ENCODE measurements around the gene DNPEP. TPM values are rescaled to one million over a fixed set of nuclear protein-coding genes. Genes with fewer than 3 reads are reported as not detected.

DNPEP gene
- total and polyA plus RNA-seq, 2 experiments from 2014 or later, result 49.2 to 67.9 TPM

DNA sequence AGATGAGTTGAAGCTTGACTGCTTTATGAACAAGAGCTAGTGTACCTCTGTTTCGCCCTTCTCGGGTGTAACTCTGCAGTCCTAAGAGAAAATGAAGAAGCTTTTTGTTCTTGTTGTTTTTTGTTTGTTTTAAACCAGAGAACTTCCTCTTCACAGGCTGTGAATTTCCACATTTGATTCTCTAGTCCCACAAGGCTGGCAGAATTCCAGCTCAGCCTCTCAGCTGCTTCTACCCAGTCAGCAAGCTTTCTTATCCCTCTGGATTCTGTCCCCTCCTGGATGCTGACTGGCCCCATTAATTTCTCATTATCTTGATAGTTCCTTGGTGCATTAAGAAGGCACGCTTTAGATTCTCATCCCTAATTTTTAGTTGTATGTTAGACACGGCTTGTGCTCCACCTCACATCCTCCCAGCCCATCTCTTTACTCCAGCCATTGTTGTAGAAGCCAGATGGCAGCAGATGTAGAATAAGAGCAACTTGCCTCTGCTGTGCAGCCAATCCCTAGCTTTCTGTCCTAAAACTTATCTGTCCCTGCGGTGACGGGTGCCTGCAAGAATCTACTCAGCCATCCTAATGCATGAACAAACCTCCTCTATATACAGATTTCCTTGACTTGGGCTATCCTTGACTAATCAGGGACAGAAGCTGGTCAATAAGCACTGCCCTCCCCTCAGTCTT is 42.8 kb downstream of the DNPEP start (continued):
- TF ChIP-seq, protein P1, sequence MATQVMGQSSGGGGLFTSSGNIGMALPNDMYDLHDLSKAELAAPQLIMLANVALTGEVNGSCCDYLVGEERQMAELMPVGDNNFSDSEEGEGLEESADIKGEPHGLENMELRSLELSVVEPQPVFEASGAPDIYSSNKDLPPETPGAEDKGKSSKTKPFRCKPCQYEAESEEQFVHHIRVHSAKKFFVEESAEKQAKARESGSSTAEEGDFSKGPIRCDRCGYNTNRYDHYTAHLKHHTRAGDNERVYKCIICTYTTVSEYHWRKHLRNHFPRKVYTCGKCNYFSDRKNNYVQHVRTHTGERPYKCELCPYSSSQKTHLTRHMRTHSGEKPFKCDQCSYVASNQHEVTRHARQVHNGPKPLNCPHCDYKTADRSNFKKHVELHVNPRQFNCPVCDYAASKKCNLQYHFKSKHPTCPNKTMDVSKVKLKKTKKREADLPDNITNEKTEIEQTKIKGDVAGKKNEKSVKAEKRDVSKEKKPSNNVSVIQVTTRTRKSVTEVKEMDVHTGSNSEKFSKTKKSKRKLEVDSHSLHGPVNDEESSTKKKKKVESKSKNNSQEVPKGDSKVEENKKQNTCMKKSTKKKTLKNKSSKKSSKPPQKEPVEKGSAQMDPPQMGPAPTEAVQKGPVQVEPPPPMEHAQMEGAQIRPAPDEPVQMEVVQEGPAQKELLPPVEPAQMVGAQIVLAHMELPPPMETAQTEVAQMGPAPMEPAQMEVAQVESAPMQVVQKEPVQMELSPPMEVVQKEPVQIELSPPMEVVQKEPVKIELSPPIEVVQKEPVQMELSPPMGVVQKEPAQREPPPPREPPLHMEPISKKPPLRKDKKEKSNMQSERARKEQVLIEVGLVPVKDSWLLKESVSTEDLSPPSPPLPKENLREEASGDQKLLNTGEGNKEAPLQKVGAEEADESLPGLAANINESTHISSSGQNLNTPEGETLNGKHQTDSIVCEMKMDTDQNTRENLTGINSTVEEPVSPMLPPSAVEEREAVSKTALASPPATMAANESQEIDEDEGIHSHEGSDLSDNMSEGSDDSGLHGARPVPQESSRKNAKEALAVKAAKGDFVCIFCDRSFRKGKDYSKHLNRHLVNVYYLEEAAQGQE (IDR thresholded peaks at IDR 0.05; ENCODE audit: unreplicated experiment), result no peak
- no peak for TF ChIP-seq ZNF114 (CRISPR knock-in tag; IDR thresholded peaks at IDR 0.05)
- TF ChIP-seq, protein P2, sequence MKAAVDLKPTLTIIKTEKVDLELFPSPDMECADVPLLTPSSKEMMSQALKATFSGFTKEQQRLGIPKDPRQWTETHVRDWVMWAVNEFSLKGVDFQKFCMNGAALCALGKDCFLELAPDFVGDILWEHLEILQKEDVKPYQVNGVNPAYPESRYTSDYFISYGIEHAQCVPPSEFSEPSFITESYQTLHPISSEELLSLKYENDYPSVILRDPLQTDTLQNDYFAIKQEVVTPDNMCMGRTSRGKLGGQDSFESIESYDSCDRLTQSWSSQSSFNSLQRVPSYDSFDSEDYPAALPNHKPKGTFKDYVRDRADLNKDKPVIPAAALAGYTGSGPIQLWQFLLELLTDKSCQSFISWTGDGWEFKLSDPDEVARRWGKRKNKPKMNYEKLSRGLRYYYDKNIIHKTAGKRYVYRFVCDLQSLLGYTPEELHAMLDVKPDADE (IDR thresholded peaks at IDR 0.05), result no peak
- TF ChIP-seq EZH2 (IDR thresholded peaks at IDR 0.05; ENCODE audit: low read depth, unreplicated experiment), result no peak
- no peak for TF ChIP-seq POLR2AphosphoS5 (IDR thresholded peaks at IDR 0.05; ENCODE audit: low read depth)
- no peak for TF ChIP-seq STAT1 (IDR thresholded peaks at IDR 0.05; ENCODE audit: unreplicated experiment)
- no peak for TF ChIP-seq EZH2phosphoT487 (IDR thresholded peaks at IDR 0.05; ENCODE audit: unreplicated experiment)
- TF ChIP-seq, protein P3, sequence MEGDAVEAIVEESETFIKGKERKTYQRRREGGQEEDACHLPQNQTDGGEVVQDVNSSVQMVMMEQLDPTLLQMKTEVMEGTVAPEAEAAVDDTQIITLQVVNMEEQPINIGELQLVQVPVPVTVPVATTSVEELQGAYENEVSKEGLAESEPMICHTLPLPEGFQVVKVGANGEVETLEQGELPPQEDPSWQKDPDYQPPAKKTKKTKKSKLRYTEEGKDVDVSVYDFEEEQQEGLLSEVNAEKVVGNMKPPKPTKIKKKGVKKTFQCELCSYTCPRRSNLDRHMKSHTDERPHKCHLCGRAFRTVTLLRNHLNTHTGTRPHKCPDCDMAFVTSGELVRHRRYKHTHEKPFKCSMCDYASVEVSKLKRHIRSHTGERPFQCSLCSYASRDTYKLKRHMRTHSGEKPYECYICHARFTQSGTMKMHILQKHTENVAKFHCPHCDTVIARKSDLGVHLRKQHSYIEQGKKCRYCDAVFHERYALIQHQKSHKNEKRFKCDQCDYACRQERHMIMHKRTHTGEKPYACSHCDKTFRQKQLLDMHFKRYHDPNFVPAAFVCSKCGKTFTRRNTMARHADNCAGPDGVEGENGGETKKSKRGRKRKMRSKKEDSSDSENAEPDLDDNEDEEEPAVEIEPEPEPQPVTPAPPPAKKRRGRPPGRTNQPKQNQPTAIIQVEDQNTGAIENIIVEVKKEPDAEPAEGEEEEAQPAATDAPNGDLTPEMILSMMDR (conservative IDR thresholded peaks at IDR 0.05; ENCODE audit: low read depth in 2 of 2), result no peak

DNA sequence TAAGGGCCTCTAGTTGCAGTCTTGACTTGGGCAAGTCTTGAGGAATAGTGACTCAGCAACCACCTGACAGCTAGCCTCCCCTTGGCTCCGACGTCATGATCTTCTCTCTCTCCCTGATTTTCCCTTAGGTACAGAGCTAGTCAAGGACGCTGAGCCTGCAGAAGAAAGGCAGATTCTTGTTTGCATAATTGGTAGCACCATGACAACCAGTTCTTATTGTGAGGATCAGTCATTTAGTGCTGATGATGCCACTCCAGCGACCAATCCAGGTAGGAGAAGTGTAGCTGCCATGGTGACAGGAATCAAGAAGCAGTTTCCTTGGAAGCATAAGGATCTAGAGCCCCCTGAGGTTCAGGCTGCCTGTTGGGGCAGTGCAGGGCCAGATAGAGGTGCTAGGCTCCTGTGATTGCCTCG is 52.3 kb downstream of the DNPEP start:
- H3F3A ChIP-seq (replicated peaks; ENCODE audit: low read depth), result no peaks in the 10 kb centered on the region
- 0 out of 2 replicates have a peak overlapping the region, but pooled peaks have one; percentile 20 for H3K27ac Mint-ChIP-seq
- no peak overlapping the region for H3K27ac ChIP-seq (ENCODE audit: low read depth)
- H3K9me3 Mint-ChIP-seq, result no peaks in the 10 kb centered on the region
- 0 out of 2 replicates have a peak, but pooled peaks cover 4% of the 10 kb centered on the region for H4K20me1 ChIP-seq (replicated peaks; ENCODE audit: insufficient read depth)
- ATAC-seq, result peak; percentile 10
- no peak overlapping the region for H3K4me3 ChIP-seq
- no peak overlapping the region for H3K4me2 ChIP-seq
- peaks cover 47% of the 10 kb centered on the region for H3K27me3 ChIP-seq (ENCODE audit: insufficient read depth)
- no peaks in the 10 kb centered on the region for H3K79me2 ChIP-seq (replicated peaks; ENCODE audit: insufficient read depth)
- no peak overlapping the region for H3K4me3 Mint-ChIP-seq
- peaks cover 39% of the 10 kb centered on the region for H3K27me3 Mint-ChIP-seq (ENCODE audit: insufficient read depth, low read depth, poor library complexity)
- peak; percentile 45 for DNase-seq (ENCODE audit: low spot score)
- no peaks in the 10 kb centered on the region for H3K36me3 ChIP-seq (ENCODE audit: insufficient read depth)
- H2AFZ ChIP-seq, result no peak overlapping the region
- H3K4me1 ChIP-seq (ENCODE audit: insufficient read depth), result peaks cover 3% of the 10 kb centered on the region; the same call in 1 of the 2 replicates
- H3K36me3 Mint-ChIP-seq (ENCODE audit: low read depth), result no peaks in the 10 kb centered on the region
- peaks cover 10% of the 10 kb centered on the region for H3K4me1 Mint-ChIP-seq
- no peaks in the 10 kb centered on the region for H3K9me2 ChIP-seq (ENCODE audit: insufficient read depth)
- no peak for TF ChIP-seq JUNB (IDR thresholded peaks at IDR 0.05; ENCODE audit: unreplicated experiment)
- TF ChIP-seq, protein P4, sequence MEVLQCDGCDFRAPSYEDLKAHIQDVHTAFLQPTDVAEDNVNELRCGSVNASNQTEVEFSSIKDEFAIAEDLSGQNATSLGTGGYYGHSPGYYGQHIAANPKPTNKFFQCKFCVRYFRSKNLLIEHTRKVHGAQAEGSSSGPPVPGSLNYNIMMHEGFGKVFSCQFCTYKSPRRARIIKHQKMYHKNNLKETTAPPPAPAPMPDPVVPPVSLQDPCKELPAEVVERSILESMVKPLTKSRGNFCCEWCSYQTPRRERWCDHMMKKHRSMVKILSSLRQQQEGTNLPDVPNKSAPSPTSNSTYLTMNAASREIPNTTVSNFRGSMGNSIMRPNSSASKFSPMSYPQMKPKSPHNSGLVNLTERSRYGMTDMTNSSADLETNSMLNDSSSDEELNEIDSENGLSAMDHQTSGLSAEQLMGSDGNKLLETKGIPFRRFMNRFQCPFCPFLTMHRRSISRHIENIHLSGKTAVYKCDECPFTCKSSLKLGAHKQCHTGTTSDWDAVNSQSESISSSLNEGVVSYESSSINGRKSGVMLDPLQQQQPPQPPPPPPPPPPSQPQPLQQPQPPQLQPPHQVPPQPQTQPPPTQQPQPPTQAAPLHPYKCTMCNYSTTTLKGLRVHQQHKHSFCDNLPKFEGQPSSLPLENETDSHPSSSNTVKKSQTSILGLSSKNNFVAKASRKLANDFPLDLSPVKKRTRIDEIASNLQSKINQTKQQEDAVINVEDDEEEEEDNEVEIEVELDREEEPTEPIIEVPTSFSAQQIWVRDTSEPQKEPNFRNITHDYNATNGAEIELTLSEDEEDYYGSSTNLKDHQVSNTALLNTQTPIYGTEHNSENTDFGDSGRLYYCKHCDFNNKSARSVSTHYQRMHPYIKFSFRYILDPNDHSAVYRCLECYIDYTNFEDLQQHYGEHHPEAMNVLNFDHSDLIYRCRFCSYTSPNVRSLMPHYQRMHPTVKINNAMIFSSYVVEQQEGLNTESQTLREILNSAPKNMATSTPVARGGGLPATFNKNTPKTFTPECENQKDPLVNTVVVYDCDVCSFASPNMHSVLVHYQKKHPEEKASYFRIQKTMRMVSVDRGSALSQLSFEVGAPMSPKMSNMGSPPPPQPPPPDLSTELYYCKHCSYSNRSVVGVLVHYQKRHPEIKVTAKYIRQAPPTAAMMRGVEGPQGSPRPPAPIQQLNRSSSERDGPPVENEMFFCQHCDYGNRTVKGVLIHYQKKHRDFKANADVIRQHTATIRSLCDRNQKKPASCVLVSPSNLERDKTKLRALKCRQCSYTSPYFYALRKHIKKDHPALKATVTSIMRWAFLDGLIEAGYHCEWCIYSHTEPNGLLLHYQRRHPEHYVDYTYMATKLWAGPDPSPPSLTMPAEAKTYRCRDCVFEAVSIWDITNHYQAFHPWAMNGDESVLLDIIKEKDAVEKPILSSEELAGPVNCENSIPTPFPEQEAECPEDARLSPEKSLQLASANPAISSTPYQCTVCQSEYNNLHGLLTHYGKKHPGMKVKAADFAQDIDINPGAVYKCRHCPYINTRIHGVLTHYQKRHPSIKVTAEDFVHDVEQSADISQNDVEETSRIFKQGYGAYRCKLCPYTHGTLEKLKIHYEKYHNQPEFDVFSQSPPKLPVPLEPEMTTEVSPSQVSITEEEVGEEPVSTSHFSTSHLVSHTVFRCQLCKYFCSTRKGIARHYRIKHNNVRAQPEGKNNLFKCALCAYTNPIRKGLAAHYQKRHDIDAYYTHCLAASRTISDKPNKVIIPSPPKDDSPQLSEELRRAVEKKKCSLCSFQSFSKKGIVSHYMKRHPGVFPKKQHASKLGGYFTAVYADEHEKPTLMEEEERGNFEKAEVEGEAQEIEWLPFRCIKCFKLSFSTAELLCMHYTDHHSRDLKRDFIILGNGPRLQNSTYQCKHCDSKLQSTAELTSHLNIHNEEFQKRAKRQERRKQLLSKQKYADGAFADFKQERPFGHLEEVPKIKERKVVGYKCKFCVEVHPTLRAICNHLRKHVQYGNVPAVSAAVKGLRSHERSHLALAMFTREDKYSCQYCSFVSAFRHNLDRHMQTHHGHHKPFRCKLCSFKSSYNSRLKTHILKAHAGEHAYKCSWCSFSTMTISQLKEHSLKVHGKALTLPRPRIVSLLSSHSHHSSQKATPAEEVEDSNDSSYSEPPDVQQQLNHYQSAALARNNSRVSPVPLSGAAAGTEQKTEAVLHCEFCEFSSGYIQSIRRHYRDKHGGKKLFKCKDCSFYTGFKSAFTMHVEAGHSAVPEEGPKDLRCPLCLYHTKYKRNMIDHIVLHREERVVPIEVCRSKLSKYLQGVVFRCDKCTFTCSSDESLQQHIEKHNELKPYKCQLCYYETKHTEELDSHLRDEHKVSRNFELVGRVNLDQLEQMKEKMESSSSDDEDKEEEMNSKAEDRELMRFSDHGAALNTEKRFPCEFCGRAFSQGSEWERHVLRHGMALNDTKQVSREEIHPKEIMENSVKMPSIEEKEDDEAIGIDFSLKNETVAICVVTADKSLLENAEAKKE (CRISPR knock-in tag; IDR thresholded peaks at IDR 0.05), result no peak
- TF ChIP-seq POLR2AphosphoS5 (IDR thresholded peaks at IDR 0.05; ENCODE audit: low read depth), result no peak
- TF ChIP-seq ZNF114 (CRISPR knock-in tag; IDR thresholded peaks at IDR 0.05), result no peak
- TF ChIP-seq EZH2phosphoT487 (IDR thresholded peaks at IDR 0.05; ENCODE audit: unreplicated experiment), result no peak
- TF ChIP-seq NANOG (IDR thresholded peaks at IDR 0.05; ENCODE audit: borderline replicate concordance), result no peak
